D341Med (cell line): ENCODE measurements around the gene MTHFSD.

ENCODE experiments used
- DNase-seq: peaks from one replicate; pipeline ENCODE4 v3.0.0; 2012; ENCODE audit warnings: low spot score

Gene MTHFSD

GRCh38 chr16:86570558-86571529, 15.8 kb upstream of the MTHFSD start:
- no peak for DNase-seq

GRCh38 chr16:86569701-86570447, 14.8 kb upstream of the MTHFSD start:
- DNase-seq = no peak

- DNase-seq = no peak
Measured at GRCh38 chr16:86568677-86569623, 13.9 kb upstream of the MTHFSD start.

GRCh38 chr16:86567701-86568581, 12.9 kb upstream of the MTHFSD start:
- no peak for DNase-seq

GRCh38 chr16:86566966-86567700, 12.1 kb upstream of the MTHFSD start:
- no peak for DNase-seq

- no peak for DNase-seq
Measured at GRCh38 chr16:86566601-86566965, 11.5 kb upstream of the MTHFSD start, which contains the start of gene FOXC2. Gene FOXC2, plus strand, starts transcription at chr16:86566829. Its CDS starts 507 bp downstream, at chr16:86567336.

GRCh38 chr16:86565644-86566511, 10.8 kb upstream of the MTHFSD start:
- DNase-seq = no peak

- no peak for DNase-seq
Measured at GRCh38 chr16:86565181-86565631, 10.2 kb upstream of the MTHFSD start.

GRCh38 chr16:86563469-86564345, 8.7 kb upstream of the MTHFSD start:
- peak; percentile 88 for DNase-seq

GRCh38 chr16:86562356-86562755, 7.3 kb upstream of the MTHFSD start:
- no peak for DNase-seq

- no peak for DNase-seq
Measured at GRCh38 chr16:86559802-86560305, 4.8 kb upstream of the MTHFSD start.

- DNase-seq = no peak
Measured at GRCh38 chr16:86558355-86559193, 3.5 kb upstream of the MTHFSD start.

GRCh38 chr16:86557587-86557986, 2.6 kb upstream of the MTHFSD start:
- DNase-seq = no peak

GRCh38 chr16:86556576-86556975, 1.5 kb upstream of the MTHFSD start:
- DNase-seq = no peak

GRCh38 chr16:86555704-86556075, 655 bp upstream of the MTHFSD start:
- no peak for DNase-seq

- no peak for DNase-seq
Measured at GRCh38 chr16:86554599-86554916, 477 bp downstream of the MTHFSD start.

GRCh38 chr16:86553356-86553755, 1.7 kb downstream of the MTHFSD start:
- DNase-seq = no peak
